ENCODE data around the gene FOCAD. TPM values are rescaled to one million over a fixed set of nuclear protein-coding genes. Genes with fewer than 3 reads are reported as not detected.

FOCAD gene
- total RNA-seq, 1 experiment from 2014 or later = 35.1 TPM

- Histone ChIP-seq H3K36me3 (ENCODE audit: low read depth, low read length) (no peaks in the 10 kb centered on the region), H2AFZ (ENCODE audit: low read length) (no peak overlapping the region), H3K27ac (ENCODE audit: low read length) (no peak overlapping the region), H3K27me3 (ENCODE audit: low read length) (no peaks in the 10 kb centered on the region), H3K9me3 (ENCODE audit: low read length) (no peaks in the 10 kb centered on the region), H4K20me1 (ENCODE audit: low read length) (no peaks in the 10 kb centered on the region), H3K4me1 (ENCODE audit: insufficient read depth, low read length) (no peaks in the 10 kb centered on the region), H3K79me2 (ENCODE audit: low read length) (no peaks in the 10 kb centered on the region), H3F3A (ENCODE audit: low read length, unreplicated experiment) (no peaks in the 10 kb centered on the region), H3K4me2 (ENCODE audit: low read length) (no peak overlapping the region), H3K9ac (ENCODE audit: low read length) (no peak overlapping the region), H3K4me3 (ENCODE audit: low read length) (no peak overlapping the region), H3K9me2 (replicated peaks; ENCODE audit: low read length) (no peaks in the 10 kb centered on the region)
- intact Hi-C loops (cut with micrococcal nuclease) = loop anchor here (1.0 to 10.0 kb wide), 3 partner anchors 164 to 583 kb away; no protein-coding TSS in a partner anchor
- ATAC-seq = no peak; the same call in 1 of the 2 replicates
- DNase-seq = no peak
- CTCF ChIA-PET = interaction anchor here (0.7 to 1.6 kb wide), 6 partner anchors 44 to 1357 kb away, joined by 3 to 11 read pairs (median 4); partner anchors contain the start of gene MLLT3
- no peak for TF ChIP-seq EZH2phosphoT487 (IDR thresholded peaks at IDR 0.05; ENCODE audit: borderline replicate concordance, low read length)
- no peak for TF ChIP-seq CTCF (conservative IDR thresholded peaks at IDR 0.05; ENCODE audit: low read depth, low read length)
- no peak for TF ChIP-seq EZH2 (IDR thresholded peaks at IDR 0.05; ENCODE audit: low read length, unreplicated experiment)
- POLR2A ChIA-PET (ENCODE audit: unreplicated experiment) = interaction anchor here (0.7 kb wide), 1 partner anchor 390 kb away, joined by 4 read pairs; no protein-coding TSS in a partner anchor
- BruUV-seq (replicated peaks) = no TSS peak
These were observed 256.6 kb downstream of the FOCAD start for GRCh38 chr9:20940447-20941173.

GRCh38 chr9:20941174-20941690 is 257.2 kb downstream of the FOCAD start:
- Histone ChIP-seq H3K27me3 (ENCODE audit: low read length) (no peaks in the 10 kb centered on the region), H3K4me1 (ENCODE audit: insufficient read depth, low read length) (no peaks in the 10 kb centered on the region), H3K36me3 (ENCODE audit: low read depth, low read length) (no peaks in the 10 kb centered on the region), H3K4me3 (ENCODE audit: low read length) (no peak overlapping the region), H3F3A (ENCODE audit: low read length, unreplicated experiment) (no peaks in the 10 kb centered on the region), H3K27ac (ENCODE audit: low read length) (no peak overlapping the region), H3K4me2 (ENCODE audit: low read length) (no peak overlapping the region), H2AFZ (ENCODE audit: low read length) (no peak overlapping the region), H4K20me1 (ENCODE audit: low read length) (no peaks in the 10 kb centered on the region), H3K9me2 (replicated peaks; ENCODE audit: low read length) (no peaks in the 10 kb centered on the region), H3K79me2 (ENCODE audit: low read length) (no peaks in the 10 kb centered on the region), H3K9ac (ENCODE audit: low read length) (no peak overlapping the region), H3K9me3 (ENCODE audit: low read length) (no peaks in the 10 kb centered on the region)
- no TSS peak for BruUV-seq (replicated peaks)
- POLR2A ChIA-PET (ENCODE audit: unreplicated experiment) = interaction anchor here (0.7 kb wide), 1 partner anchor 390 kb away, joined by 4 read pairs; no protein-coding TSS in a partner anchor
- peak; percentile 98 for ATAC-seq
- peak; percentile 79 for DNase-seq
- intact Hi-C loops (cut with micrococcal nuclease) = loop anchor here (1.0 to 10.0 kb wide), 3 partner anchors 164 to 584 kb away; no protein-coding TSS in a partner anchor
- CTCF ChIA-PET = interaction anchor here (0.6 to 1.6 kb wide), 7 partner anchors 17 to 586 kb away, joined by 3 to 11 read pairs (median 3); partner anchors contain the start of gene MLLT3
- TF ChIP-seq CTCF (conservative IDR thresholded peaks at IDR 0.05; ENCODE audit: low read depth, low read length) (peak; percentile 82), EZH2phosphoT487 (IDR thresholded peaks at IDR 0.05; ENCODE audit: borderline replicate concordance, low read length) (no peak), EZH2 (IDR thresholded peaks at IDR 0.05; ENCODE audit: low read length, unreplicated experiment) (no peak)

Data from PC-3 (cell line).